SK-N-SH treated with all-trans-retinoic acid at 6 μM for 48 hours (cell line): ENCODE measurements around the gene TGFB3.

Source experiments
- ARNTL ChIP-seq: fragments of 450-650 bp; formaldehyde crosslinking; IDR thresholded peaks from 2 replicates; pipeline ENCODE4 v1.5.0; 2020; ENCODE audit warnings: low read depth, mild to moderate bottlenecking, moderate library complexity, borderline replicate concordance
- GLIS3 ChIP-seq: fragments of 250-450 bp; sonication (Bioruptor Pico); IDR thresholded peaks from 2 replicates; pipeline ENCODE4 v1.5.0; 2020; ENCODE audit warnings: mild to moderate bottlenecking, moderate library complexity
- TOX ChIP-seq: fragments of 250-450 bp; sonication (Bioruptor Pico); IDR thresholded peaks from 2 replicates; pipeline ENCODE4 v1.8.0; 2021; ENCODE audit warnings: mild to moderate bottlenecking, moderate library complexity, borderline replicate concordance
- TF ChIP-seq, protein P1 (sequence below): fragments of 250-450 bp; sonication (Bioruptor Pico); IDR thresholded peaks from 2 replicates; pipeline ENCODE4 v1.8.0; 2020; ENCODE audit warnings: mild to moderate bottlenecking, moderate library complexity, borderline replicate concordance

DNA sequence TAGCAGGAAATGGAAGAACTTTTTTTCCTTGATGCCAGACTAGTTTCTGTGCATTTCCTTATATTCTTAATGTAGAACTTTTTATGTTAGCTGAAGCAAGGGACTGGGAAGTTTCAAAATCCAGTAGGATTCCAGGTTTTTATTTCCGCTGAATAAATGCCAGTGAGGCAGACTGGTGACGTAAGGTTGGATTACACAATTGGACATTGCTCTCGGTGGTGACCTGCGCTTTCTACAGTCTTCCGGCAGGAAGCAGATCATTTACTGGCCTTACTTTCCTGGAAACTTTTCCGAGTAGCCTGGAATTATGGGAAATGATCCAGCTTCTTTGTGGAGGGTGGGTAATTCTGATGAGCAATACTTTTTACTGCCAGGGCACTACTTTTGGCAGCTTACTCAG is 7.3 kb upstream of the TGFB3 start:
- TF ChIP-seq ARNTL (CRISPR knock-in tag) (no peak), GLIS3 (CRISPR knock-in tag) (no peak), TOX (CRISPR knock-in tag) (no peak)
- TF ChIP-seq, protein P1, sequence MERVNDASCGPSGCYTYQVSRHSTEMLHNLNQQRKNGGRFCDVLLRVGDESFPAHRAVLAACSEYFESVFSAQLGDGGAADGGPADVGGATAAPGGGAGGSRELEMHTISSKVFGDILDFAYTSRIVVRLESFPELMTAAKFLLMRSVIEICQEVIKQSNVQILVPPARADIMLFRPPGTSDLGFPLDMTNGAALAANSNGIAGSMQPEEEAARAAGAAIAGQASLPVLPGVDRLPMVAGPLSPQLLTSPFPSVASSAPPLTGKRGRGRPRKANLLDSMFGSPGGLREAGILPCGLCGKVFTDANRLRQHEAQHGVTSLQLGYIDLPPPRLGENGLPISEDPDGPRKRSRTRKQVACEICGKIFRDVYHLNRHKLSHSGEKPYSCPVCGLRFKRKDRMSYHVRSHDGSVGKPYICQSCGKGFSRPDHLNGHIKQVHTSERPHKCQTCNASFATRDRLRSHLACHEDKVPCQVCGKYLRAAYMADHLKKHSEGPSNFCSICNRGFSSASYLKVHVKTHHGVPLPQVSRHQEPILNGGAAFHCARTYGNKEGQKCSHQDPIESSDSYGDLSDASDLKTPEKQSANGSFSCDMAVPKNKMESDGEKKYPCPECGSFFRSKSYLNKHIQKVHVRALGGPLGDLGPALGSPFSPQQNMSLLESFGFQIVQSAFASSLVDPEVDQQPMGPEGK (CRISPR knock-in tag), result no peak
